AG10803 (cell line): ENCODE measurements around the gene PCBP3.
"Not testable (repeated sequence)": the region's sequence is repeated elsewhere in the genome, so short reads cannot be mapped to it uniquely, and the experiment has no call there.

Source experiments
- DNase-seq: peaks from one replicate; pipeline ENCODE4 v3.0.0; 2010; ENCODE audit warnings: low read depth
- H3K4me3 ChIP-seq: 2 replicates; pipeline ENCODE4 v1.5.1; 2011; ENCODE audit warnings: mild to moderate bottlenecking, low read length, control low read depth
- CTCF ChIP-seq: conservative IDR thresholded peaks from 2 replicates; pipeline ENCODE4 v1.5.1; 2011; ENCODE audit warnings: mild to moderate bottlenecking, low read length, control low read depth, inconsistent platforms

Gene PCBP3

GRCh38 chr21:45599146-45599581 is 44.4 kb upstream of the PCBP3 start:
- DNase-seq, result no peak
- no peak for TF ChIP-seq CTCF
- no peak overlapping the region for H3K4me3 ChIP-seq

GRCh38 chr21:45600248-45600647 is 43.3 kb upstream of the PCBP3 start:
- no peak for TF ChIP-seq CTCF
- DNase-seq, result no peak
- no peak overlapping the region for H3K4me3 ChIP-seq

- no peak overlapping the region for H3K4me3 ChIP-seq
- no peak for DNase-seq
Measured at GRCh38 chr21:45601551-45601950, 42.0 kb upstream of the PCBP3 start.

GRCh38 chr21:45602106-45602505 is 41.4 kb upstream of the PCBP3 start:
- no peak overlapping the region for H3K4me3 ChIP-seq
- no peak for TF ChIP-seq CTCF

More at GRCh38 chr21:45601551-45601950, 42.0 kb upstream of the PCBP3 start:
- no peak for TF ChIP-seq CTCF

GRCh38 chr21:45603481-45603880 is 40.0 kb upstream of the PCBP3 start:
- TF ChIP-seq CTCF, result no peak
- H3K4me3 ChIP-seq, result no peak overlapping the region
- no peak for DNase-seq

More at GRCh38 chr21:45602106-45602505, 41.4 kb upstream of the PCBP3 start:
- DNase-seq, result no peak

GRCh38 chr21:45604681-45605080 is 38.8 kb upstream of the PCBP3 start:
- H3K4me3 ChIP-seq, DNase-seq: not testable (repeated sequence)

GRCh38 chr21:45607021-45607908 is 36.3 kb upstream of the PCBP3 start:
- DNase-seq, result peak; percentile 15
- H3K4me3 ChIP-seq, result no peak overlapping the region
- TF ChIP-seq CTCF, result no peak
